Measurements from ENCODE around the gene KCNJ14.

Gene KCNJ14

DNA sequence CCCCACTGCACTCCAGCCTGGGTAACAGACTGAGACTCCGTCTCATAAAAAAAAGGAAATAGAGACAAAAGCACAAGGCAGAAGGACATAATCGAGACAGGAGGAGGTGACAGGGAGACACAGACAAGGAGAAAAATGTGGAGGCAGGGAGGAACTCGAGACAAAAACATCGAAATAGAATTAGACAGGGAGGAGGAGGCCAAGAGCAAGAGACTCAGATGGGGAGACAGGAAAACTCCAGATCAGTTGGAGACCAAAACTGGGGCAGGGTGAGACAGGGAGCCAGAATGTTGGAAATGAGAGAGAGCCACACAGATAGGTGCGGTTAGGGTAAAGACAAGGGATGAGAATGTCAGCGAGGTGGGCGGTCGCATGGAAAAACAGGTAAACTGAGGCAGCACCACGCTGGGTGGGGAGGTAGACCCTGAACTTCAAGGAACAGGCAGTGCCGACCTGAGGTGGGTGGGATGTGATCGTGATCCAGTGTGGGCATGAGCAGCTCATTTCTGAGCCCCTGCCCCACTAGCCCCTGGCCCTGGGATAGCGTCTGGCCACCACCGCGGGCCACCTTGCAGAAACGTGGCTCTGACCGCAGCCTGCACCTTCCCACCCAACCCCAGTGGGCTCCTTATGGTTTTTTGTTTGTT is 29.0 kb downstream of the KCNJ14 start:
- no peak for TF ChIP-seq TEAD4 (IDR thresholded peaks at IDR 0.05)
- TF ChIP-seq FOXM1 (IDR thresholded peaks at IDR 0.05; ENCODE audit: borderline replicate concordance, low read depth): no peak
- no peak for TF ChIP-seq RAD21 (IDR thresholded peaks at IDR 0.05; ENCODE audit: low read depth)
- no peak for TF ChIP-seq CREB1 (IDR thresholded peaks at IDR 0.05; ENCODE audit: low read depth)
- no peak for TF ChIP-seq EP300 (IDR thresholded peaks at IDR 0.05; ENCODE audit: borderline replicate concordance)
- TF ChIP-seq, protein P1, sequence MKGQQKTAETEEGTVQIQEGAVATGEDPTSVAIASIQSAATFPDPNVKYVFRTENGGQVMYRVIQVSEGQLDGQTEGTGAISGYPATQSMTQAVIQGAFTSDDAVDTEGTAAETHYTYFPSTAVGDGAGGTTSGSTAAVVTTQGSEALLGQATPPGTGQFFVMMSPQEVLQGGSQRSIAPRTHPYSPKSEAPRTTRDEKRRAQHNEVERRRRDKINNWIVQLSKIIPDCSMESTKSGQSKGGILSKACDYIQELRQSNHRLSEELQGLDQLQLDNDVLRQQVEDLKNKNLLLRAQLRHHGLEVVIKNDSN (IDR thresholded peaks at IDR 0.05): no peak
- TF ChIP-seq TCF12 (IDR thresholded peaks at IDR 0.05; ENCODE audit: low read depth): no peak
- TF ChIP-seq EGR1 (IDR thresholded peaks at IDR 0.05): no peak
- TF ChIP-seq TAF1 (IDR thresholded peaks at IDR 0.05; ENCODE audit: low read depth): no peak
- TF ChIP-seq, protein P2, sequence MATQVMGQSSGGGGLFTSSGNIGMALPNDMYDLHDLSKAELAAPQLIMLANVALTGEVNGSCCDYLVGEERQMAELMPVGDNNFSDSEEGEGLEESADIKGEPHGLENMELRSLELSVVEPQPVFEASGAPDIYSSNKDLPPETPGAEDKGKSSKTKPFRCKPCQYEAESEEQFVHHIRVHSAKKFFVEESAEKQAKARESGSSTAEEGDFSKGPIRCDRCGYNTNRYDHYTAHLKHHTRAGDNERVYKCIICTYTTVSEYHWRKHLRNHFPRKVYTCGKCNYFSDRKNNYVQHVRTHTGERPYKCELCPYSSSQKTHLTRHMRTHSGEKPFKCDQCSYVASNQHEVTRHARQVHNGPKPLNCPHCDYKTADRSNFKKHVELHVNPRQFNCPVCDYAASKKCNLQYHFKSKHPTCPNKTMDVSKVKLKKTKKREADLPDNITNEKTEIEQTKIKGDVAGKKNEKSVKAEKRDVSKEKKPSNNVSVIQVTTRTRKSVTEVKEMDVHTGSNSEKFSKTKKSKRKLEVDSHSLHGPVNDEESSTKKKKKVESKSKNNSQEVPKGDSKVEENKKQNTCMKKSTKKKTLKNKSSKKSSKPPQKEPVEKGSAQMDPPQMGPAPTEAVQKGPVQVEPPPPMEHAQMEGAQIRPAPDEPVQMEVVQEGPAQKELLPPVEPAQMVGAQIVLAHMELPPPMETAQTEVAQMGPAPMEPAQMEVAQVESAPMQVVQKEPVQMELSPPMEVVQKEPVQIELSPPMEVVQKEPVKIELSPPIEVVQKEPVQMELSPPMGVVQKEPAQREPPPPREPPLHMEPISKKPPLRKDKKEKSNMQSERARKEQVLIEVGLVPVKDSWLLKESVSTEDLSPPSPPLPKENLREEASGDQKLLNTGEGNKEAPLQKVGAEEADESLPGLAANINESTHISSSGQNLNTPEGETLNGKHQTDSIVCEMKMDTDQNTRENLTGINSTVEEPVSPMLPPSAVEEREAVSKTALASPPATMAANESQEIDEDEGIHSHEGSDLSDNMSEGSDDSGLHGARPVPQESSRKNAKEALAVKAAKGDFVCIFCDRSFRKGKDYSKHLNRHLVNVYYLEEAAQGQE (IDR thresholded peaks at IDR 0.05; ENCODE audit: low read depth): no peak
- no peak for TF ChIP-seq NFIC (IDR thresholded peaks at IDR 0.05)
- no peak for TF ChIP-seq YY1 (IDR thresholded peaks at IDR 0.05; ENCODE audit: low read depth)
- TF ChIP-seq, protein P3, sequence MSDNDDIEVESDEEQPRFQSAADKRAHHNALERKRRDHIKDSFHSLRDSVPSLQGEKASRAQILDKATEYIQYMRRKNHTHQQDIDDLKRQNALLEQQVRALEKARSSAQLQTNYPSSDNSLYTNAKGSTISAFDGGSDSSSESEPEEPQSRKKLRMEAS (IDR thresholded peaks at IDR 0.05): no peak
- no peak for TF ChIP-seq CEBPB (IDR thresholded peaks at IDR 0.05)
- TF ChIP-seq ZBTB7A (IDR thresholded peaks at IDR 0.05; ENCODE audit: low read depth): no peak

DNA sequence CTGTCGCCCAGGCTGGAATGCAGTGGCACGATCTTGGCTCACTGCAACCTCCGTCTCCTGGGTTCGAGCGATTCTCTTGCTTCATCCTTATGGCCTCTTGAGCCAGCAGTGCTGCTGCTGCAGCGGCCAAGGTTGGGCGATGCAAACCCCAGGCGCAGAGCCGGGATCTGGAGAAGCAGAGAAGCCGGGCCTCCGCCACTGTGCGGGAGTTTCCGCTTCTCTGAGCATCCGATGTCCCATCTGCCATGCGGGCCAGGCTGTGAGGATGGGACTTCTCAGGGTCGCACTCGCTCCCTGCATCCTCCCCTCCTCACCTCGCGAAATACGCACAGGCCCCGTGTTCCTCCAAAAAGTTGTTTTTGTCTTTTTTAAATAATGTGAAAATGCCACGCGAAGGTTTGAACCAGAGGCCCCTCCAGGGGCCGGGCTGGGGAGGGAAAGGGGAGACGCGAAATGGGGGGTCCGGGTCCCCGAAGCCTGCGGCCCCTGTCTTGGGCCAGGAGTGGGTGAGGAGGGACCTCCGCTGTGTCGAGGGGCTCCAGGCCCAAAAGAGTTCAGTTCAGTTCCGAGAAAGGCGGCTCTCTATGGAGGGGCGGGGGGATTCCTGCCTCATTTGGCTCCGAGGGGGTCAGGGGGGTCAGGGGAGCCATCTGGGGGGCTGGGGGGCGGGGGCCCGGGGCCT is 29.7 kb downstream of the KCNJ14 start:
- no peak for TF ChIP-seq CREB1 (IDR thresholded peaks at IDR 0.05; ENCODE audit: low read depth)
- TF ChIP-seq, protein P1 (IDR thresholded peaks at IDR 0.05): no peak
- TF ChIP-seq, protein P2 (IDR thresholded peaks at IDR 0.05; ENCODE audit: low read depth): no peak
- TF ChIP-seq, protein P3 (IDR thresholded peaks at IDR 0.05): no peak
- no peak for TF ChIP-seq FOXM1 (IDR thresholded peaks at IDR 0.05; ENCODE audit: borderline replicate concordance, low read depth)
- no peak for TF ChIP-seq TCF12 (IDR thresholded peaks at IDR 0.05; ENCODE audit: low read depth)
- no peak for TF ChIP-seq EGR1 (IDR thresholded peaks at IDR 0.05)
- TF ChIP-seq TEAD4 (IDR thresholded peaks at IDR 0.05): no peak
- TF ChIP-seq YY1 (IDR thresholded peaks at IDR 0.05; ENCODE audit: low read depth): no peak
- TF ChIP-seq CEBPB (IDR thresholded peaks at IDR 0.05): no peak
- TF ChIP-seq RAD21 (IDR thresholded peaks at IDR 0.05; ENCODE audit: low read depth): no peak
- TF ChIP-seq TAF1 (IDR thresholded peaks at IDR 0.05; ENCODE audit: low read depth): no peak
- TF ChIP-seq ZBTB7A (IDR thresholded peaks at IDR 0.05; ENCODE audit: low read depth): no peak
- TF ChIP-seq EP300 (IDR thresholded peaks at IDR 0.05; ENCODE audit: borderline replicate concordance): no peak
- no peak for TF ChIP-seq NFIC (IDR thresholded peaks at IDR 0.05)

DNA sequence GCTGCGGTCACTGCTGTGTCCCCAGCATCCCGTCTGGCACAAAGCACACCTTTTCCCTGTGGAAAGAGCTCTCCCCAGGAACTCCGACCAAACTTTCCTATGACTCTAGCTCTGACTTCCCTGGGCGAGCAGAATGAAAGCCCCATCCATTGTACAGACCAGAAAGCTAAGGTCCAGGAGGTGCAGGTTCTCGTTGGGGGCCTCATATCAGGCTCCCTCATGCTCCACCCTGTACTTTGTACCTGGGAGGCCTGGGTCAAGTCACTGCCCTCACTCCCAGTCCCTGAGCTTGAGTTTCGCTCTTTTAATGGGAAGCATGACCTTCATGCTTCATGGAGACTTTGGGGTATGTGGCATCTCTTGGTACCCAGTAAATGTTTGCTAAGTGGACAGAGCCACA is 32.2 kb downstream of the KCNJ14 start:
- no peak for TF ChIP-seq TCF12 (IDR thresholded peaks at IDR 0.05; ENCODE audit: low read depth)
- TF ChIP-seq RAD21 (IDR thresholded peaks at IDR 0.05; ENCODE audit: low read depth): no peak
- TF ChIP-seq NFIC (IDR thresholded peaks at IDR 0.05): no peak
- no peak for TF ChIP-seq FOXM1 (IDR thresholded peaks at IDR 0.05; ENCODE audit: borderline replicate concordance, low read depth)
- no peak for TF ChIP-seq TEAD4 (IDR thresholded peaks at IDR 0.05)
- TF ChIP-seq, protein P2 (IDR thresholded peaks at IDR 0.05; ENCODE audit: low read depth): no peak
- TF ChIP-seq TAF1 (IDR thresholded peaks at IDR 0.05; ENCODE audit: low read depth): no peak
- TF ChIP-seq YY1 (IDR thresholded peaks at IDR 0.05; ENCODE audit: low read depth): no peak
- TF ChIP-seq, protein P3 (IDR thresholded peaks at IDR 0.05): no peak
- TF ChIP-seq CEBPB (IDR thresholded peaks at IDR 0.05): no peak
- no peak for TF ChIP-seq EGR1 (IDR thresholded peaks at IDR 0.05)
- no peak for TF ChIP-seq CREB1 (IDR thresholded peaks at IDR 0.05; ENCODE audit: low read depth)
- TF ChIP-seq, protein P1 (IDR thresholded peaks at IDR 0.05): no peak
- no peak for TF ChIP-seq EP300 (IDR thresholded peaks at IDR 0.05; ENCODE audit: borderline replicate concordance)
- no peak for TF ChIP-seq ZBTB7A (IDR thresholded peaks at IDR 0.05; ENCODE audit: low read depth)
